HG02642 (cell line): ENCODE results near the gene IL19.
"Not testable (repeated sequence)": the region's sequence is repeated elsewhere in the genome, so short reads cannot be mapped to it uniquely, and the experiment has no call there.

ENCODE experiments used
- ATAC-seq: cut with Tn5 transposase; IDR thresholded peaks from one replicate; pipeline ENCODE4 v1.9.1; 2021; ENCODE audit warnings: mild to moderate bottlenecking; ENCODE audit not compliant: unreplicated experiment, poor library complexity

IL19 gene

DNA sequence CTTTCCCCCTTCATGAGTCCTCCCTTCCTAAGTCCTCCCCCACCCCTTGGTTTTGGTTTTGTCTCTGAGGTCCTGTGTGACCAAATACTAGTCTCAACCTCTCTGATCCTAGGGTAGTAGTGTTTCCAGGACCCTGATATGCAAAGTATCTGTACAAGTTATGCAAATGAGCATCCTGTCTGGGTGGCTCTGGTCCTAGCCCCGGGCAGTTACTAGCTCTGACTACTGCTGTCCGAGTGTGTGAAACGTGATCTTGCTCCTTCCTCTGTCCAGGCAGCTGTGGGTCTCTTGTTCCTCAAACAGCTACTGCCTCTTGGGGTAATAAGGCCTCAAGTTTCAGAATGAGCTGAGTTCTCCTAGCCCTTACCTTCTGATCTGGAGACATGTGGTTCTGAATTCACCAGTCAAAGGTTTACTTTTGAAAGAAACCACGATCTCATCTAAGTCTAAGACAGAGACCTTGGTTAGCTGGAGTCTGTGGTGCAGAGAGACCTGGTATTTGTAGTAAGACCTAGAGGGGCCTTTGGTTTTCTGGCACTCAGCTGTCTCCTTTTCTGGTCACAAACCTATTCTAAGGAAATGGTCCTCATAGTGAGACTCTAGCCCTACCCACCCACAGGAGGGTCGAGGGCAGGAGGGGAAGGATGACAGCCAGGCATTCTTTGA is 31.0 kb upstream of the IL19 start:
- ATAC-seq, result peak; percentile 78

- no peak for ATAC-seq
Observed at GRCh38 chr1:206741142-206741701, 29.4 kb upstream of the IL19 start.

DNA sequence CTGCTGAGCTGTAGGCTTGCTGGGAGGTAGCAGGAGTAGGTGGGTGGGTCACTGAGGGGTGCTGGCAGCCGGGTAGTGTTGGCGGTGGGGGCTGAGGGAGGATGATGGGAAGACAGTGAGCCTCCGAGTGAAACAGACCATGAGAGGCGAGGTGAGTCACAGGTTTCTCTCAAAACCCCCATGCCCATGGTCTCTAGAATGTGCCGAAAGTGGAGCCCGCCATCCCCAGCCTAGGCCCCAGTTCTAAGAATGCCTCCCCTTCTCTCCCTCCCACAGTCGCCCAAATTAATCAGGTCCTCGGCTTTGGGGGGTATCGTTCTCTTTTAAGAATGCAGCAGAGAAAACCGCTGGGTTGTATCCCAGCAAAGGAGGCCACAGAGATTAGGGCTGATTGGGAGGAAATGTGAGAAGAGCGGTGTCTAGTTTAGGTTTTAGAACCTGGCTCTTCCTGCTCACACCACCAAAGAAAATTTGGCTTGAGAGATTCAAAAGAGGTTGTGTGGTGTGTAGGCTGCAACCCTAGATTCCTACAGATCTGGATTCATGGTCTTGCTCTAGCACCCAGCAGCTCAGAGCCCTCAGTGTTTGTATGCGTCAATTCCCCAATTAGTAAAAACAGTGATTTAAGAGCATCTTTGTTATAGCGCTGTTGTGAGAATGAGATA is 27.7 kb upstream of the IL19 start:
- ATAC-seq, result no peak

GRCh38 chr1:206744683-206745082 is 25.9 kb upstream of the IL19 start:
- ATAC-seq, result no peak

GRCh38 chr1:206745301-206745700 is 25.3 kb upstream of the IL19 start:
- no peak for ATAC-seq

DNA sequence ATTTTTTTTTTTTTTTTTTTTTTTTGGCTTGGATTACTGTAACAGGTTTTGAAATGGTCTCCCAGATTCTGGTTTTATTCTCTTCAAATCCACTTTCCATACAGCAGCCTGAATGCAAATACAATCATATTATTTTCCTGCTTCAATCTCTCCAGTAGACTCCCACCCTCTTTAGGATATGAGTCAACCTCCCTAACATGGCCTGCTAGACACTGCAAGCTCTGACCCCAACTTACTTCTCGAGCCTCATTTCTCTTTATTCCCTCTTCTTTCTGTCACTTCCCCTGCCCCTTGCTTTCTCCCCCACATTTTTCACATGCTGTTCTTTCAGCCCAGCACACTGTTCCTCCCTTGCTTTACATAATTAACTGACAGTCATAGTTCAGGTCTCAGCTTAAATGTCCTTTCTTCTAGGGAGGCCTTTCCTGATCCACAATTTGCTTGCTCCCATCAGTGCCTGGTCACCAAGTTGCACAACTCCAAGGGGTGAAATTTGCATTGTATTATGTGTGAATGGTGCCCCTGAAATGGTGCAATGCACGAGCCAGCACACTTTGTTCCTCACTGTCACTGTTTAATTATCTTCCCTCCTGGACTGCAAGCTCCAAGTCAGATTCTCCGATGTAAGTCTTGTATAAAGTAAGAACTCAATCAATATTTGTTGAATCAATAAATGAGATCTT is 22.1 kb upstream of the IL19 start:
- ATAC-seq, result no peak

DNA sequence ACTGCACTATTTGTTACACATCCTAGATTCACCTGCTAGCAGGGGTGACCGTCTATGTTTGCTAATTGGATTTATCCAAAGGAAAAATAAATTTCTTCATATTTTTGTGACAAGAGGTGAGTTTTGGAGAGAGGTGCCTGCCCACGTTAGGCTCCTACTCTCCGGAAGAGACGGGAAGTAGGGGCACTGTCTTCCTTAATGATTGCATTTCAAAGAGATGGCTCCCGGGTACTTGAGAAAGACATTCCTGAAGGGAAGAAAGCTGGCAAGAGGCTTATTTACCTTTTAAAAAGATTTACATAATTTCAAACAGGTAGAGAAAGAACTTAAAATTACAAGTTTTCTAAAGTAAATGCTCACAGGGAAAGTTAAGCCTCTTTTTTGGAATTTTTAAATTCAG is 18.7 kb upstream of the IL19 start:
- no peak for ATAC-seq

- no peak for ATAC-seq
Observed at GRCh38 chr1:206752481-206752880, 18.1 kb upstream of the IL19 start.

GRCh38 chr1:206753141-206753540 is 17.4 kb upstream of the IL19 start:
- ATAC-seq, result no peak

GRCh38 chr1:206754011-206754410 is 16.6 kb upstream of the IL19 start:
- no peak for ATAC-seq

- no peak for ATAC-seq
Observed at GRCh38 chr1:206757524-206758266, 12.9 kb upstream of the IL19 start.

- ATAC-seq, result no peak
Observed at GRCh38 chr1:206760590-206760989, 10.0 kb upstream of the IL19 start.

DNA sequence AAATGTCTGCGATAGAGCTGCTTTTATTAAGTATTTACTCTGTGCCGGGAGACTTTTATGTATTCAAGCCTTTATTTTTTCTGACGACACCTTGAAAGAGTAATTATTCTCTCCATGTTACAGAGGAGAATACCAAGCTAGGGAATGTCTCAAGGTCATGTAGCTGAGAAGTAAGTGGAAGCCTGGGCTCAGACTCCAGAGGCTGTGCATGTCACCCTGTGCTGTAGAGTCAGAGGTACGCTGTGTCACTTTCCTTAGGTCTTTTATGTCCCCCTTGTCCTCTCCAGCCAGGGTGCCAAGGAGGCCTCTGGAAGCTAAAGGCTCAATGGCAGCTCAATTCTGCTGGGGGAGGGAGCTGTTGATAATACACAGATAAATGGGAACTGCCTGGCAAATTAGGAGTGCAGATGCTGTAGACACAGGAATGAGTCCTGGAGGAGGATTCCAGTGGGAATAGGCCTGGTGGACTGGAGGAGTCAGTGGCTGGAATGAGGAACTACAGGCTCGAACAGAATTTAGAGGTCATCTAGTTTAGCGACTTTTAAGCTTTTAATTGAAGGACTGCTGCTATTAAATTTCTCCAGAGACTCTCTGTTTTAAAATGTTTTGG is 9.3 kb upstream of the IL19 start:
- no peak for ATAC-seq

GRCh38 chr1:206762741-206763364 is 7.7 kb upstream of the IL19 start:
- ATAC-seq, result not testable (repeated sequence)

DNA sequence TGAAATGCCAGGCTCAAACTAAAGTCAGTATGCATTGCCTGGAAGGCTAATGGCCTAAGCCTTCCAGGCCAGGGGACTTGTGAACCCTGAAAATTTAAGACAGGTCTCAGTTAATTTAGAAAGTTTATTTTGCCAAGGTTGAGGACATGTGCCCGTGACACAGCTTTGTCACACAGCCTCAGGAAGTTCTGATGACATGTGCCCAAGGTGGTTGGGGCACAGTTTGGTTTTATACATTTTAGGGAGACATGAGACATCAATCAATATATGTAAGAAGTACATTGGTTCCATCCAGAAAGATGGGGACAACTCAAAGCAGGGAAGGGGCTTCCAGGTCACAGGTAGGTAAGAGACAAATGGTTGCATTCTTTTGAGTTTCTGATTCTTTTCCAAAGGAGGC is 4.8 kb upstream of the IL19 start:
- not testable (repeated sequence) for ATAC-seq

DNA sequence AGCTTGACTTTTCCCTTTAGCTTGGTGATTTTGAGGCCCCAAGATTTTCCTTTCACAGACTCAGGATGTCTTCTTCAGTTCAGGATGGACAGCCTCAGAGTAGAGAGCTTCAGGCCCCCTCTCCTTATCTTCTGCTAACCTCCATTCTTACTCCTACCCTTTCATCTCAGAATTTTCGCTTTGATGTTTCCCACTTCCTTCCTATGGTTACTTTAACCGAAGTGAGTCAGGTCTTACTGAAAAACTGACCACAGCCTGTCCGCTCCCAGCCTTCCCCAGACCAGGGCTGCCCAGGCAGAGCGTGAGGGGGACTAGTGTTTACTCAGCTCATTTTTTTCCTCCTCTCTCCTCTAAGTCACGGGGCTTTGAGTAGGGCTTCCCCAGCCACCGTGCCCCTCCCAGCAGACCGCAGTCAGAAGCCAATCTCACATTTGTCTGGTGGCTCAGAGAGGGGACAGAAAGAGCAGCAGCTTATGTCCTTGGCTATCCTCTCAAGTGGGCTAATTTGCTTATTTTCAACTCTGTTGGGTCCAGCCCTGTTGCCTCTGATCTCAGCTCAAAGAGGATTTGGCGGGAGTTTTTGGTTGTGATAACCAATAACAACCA is 4.2 kb upstream of the IL19 start:
- ATAC-seq, result peak; percentile 54

DNA sequence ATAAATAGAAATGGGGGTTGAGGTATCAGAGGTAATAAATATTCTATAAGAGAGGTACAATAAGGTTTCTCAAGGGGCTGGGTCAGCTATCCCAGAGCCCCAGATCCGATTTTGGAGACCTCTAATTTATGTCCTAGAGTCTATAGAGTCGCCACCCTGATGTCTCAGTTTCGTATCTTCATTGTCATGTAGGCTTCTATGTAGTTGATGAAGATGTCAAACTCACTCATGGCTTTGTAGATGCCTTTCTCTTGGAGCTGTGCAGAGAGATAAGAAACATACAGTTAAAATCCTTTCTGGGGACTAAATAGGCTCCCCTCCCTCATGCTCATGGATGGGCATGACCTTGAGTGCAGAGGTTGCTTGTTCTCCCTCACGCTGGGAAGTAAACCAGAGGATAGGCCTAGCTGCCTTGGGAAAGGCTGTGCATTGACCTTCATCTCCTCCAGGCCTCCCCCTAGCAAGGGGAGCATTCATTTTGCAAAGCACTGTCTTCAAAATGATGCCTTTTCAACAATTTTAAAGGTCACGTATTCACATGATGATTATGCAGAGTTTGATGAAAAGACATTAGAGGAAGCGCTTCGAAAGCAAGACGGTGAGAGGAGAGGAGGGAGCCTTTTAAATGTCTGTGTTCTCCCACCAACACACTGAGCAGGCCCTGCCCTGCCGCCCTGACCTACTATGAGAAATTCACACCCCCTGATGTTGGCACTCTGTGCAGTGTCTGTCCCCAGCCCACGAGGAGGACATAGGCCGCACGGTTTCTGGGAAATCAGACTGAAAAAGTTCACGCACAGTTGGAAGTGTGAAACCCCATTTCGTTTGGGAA is 1.9 kb upstream of the IL19 start:
- ATAC-seq, result peak; percentile 5

- peak; percentile 54 for ATAC-seq
Observed at GRCh38 chr1:206769304-206769731, 1.3 kb upstream of the IL19 start.

- no peak for ATAC-seq
Observed at GRCh38 chr1:206771338-206771692, 742 bp downstream of the IL19 start.
